GM18498 (cell line): ENCODE results near the gene TCOF1.
"Not testable (repeated sequence)": the region's sequence is repeated elsewhere in the genome, so short reads cannot be mapped to it uniquely, and the experiment has no call there.

ENCODE experiments used
- ATAC-seq: cut with Tn5 transposase; IDR thresholded peaks from one replicate; pipeline ENCODE4 v1.9.1; 2021; ENCODE audit warnings: mild to moderate bottlenecking, moderate library complexity; ENCODE audit not compliant: unreplicated experiment

Gene TCOF1

DNA sequence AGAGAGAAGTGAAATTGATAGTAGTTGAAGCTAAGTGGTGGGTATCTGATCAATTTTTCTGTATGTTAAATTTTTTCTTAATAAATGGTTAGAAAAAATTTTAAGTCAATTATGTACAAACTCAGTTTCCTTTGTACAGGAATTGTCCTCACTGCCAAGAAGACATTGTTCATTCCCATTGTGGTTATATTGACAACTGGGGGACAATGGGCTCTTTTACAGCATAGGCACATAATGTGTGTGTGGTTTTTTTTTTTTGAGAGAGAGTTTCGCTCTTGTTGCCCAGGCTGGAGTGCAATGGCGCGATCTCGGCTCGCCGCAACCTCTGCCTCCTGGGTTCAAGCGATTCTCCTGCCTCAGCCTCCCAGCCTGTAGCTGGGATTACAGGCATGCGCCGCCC lies 68.7 kb downstream of the TCOF1 start:
- not testable (repeated sequence) for ATAC-seq

DNA sequence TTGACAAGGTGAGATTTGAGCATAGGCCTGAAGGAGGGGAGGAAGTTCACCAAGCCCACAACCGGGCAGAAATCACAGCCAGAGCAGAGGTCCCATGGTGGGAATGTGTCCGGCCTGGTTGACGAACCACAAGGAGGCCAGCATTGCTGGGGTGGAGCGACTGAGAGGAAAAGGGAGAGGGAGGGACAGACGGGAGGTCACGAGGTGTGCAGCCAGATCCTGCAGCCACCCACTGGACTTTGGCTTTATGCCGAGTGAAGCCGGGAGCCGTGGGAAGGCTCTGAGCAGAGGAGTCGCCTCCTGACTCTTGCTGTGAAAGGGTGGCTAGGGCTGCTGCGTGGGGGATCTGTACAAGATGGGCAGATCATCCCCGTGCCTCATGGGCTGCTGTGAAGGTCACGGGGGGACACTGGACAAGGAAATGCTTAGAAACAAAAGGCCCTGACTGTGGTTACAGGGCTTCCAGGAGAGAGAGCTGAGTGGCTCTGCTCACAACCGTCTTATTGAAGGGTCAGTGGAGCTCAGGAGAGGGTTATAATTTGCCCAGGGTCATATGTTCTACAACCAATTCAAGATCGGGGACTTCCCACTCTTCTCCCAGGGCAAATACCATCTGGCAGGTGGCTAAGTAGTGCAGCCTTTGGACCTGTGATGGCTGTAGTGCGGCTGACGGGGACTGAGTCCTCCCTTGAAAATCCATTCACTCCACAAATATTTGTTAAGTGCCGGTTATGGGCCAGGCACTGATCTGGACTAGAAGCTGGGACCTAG lies 70.8 kb downstream of the TCOF1 start:
- no peak for ATAC-seq

DNA sequence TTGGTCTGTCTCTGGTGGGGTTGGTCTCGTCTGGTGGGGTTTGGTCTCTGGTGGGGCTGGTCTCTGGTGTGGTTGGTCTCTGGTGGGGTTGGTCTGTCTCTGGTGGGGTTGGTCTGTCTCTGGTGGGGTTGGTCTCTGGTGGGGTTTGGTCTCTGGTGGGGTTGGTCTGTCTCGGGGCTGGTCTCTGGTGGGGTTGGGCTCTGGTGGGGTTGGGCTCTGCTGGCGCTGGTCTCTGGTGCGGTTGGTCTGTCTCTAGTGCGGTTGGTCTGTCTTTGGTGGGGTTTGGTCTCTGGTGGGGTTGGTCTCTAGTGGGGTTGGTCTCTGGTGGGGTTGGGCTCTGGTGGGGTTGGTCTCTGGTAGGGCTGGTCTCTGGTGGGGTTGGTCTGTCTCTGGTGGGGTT lies 71.5 kb downstream of the TCOF1 start:
- no peak for ATAC-seq

DNA sequence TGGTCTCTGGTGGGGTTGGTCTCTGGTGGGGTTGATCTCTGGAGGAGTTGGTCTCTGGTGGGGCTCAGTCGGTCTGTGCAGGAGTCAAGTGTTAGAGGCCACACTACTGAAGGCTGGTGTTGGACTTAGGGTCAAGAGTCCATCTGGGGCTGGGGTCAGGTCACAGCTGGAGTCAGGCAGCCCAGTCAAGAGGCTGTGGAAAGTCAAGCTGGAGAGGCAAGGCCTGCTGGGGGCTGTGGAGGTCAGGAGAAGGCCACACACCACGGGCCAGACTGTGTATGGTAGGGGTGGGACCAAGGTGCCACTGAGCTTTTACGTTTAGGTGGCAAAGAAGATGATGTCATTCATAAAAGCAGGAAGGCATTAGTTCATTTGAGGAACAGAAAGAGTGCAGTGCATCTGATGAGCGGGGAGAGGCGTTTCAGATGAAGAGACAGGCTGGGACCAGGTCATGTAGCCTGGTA lies 71.9 kb downstream of the TCOF1 start:
- ATAC-seq, result peak; percentile 73

- no peak for ATAC-seq
Observed at GRCh38 chr5:150431048-150431447, 73.6 kb downstream of the TCOF1 start.

DNA sequence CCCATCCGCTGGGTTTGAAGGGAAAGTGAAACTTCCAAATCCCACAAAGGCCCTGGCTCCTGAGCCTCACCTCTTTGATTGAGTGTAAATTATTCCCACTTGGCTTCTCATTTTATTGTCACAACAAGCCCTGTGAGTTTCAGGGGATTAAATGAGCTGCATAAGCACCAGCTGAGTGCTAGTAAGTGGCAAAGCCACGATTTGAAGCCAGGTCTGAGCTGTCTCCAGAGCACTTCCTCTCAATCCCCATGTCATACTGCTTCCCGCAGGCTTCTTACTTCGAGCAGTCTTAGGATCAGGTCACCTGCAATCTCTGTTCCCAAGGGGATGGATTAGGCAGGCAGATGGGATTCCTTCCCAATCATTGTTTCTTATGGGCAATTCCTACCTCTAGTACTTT lies 74.1 kb downstream of the TCOF1 start:
- no peak for ATAC-seq

GRCh38 chr5:150434464-150434863 lies 77.0 kb downstream of the TCOF1 start:
- ATAC-seq, result no peak

DNA sequence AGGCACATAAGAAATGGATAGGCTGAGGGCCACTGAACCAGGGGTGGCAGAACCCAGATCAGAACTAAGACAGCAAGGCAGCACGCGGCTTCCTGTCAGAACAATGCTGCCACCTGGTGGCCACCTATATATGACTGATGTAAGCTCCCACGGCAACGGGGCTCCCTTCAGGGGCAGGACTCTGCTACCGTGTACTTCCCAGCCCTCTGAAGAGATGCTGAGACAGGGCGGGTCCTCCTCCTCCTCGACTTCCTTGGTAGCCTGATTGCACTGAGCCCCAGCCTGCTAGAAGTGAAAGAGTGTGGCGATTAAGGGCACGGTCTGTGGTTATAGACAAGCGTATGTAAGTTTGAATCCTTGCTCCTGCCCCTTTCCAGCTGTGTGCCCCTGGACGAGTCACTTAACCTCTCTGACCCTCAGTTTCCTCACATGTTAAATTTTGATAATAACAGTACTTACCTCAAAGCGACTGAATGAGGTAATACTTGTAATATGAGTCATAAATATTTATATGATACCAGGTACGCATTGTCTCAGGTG lies 78.7 kb downstream of the TCOF1 start:
- ATAC-seq, result peak; percentile 90

GRCh38 chr5:150438873-150439546 lies 81.5 kb downstream of the TCOF1 start:
- no peak for ATAC-seq

- ATAC-seq, result no peak
Observed at GRCh38 chr5:150440948-150441812, 83.7 kb downstream of the TCOF1 start.

DNA sequence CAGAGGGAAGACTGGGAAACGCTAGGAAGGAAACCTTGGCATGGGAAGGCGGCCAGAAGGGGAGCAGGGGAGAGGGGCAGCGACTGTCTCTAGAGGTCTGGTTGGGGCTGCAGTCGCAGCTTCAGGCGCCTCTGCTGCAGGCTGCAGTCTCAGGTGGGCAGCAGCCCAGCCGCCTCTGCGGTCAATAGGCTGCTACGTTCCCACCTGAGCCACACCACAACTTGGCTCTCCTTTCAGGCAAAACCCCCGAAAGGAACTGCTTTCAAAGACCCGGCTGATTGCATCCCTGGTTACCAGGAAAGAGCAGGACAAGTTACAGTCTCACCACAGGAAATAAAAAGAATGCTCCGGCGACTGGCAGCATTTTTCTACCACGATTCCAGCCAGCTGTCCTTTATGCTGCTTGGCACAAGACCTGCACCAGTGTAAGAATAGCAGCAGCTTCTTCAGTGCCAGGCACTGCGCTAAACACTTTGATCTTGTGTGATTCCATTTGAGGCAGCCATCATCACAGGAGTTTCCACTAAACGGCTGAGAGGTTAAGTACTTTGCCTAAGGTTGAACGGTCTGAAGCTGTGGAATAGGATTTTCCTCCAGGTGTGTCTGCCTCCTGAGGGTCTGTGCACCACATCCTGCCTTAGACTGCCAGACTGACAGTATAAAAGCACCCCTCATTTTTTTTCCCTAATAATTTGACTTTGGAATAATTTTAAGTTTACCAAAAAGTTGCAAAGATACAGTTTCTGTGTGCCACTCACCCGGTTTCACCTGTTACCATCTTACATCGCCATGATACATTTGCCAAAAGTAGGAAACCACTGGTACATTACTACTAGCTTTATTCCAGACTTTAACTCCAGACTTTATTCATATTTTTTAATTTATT lies 84.6 kb downstream of the TCOF1 start:
- ATAC-seq, result no peak

DNA sequence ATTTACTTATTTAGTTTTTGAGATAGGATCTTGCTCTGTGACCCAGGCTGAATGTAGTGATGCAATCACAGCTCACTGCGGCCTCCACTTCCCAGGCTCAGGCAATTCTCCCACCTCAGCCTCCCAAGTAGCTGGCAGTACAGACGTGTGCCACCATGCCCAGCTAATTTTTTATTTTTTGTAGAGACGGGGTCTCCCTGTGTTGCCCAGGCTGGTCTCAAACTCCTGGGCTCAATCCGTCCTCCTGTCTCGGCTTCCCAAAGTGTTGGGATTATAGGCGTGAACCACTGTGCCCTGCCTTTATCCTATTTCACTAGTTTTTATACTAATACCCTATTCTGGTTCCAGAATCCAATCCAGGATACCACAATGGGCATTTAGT lies 85.2 kb downstream of the TCOF1 start:
- no peak for ATAC-seq

- ATAC-seq, result no peak
Observed at GRCh38 chr5:150443242-150444075, 86.0 kb downstream of the TCOF1 start.

- no peak for ATAC-seq
Observed at GRCh38 chr5:150444770-150445169, 87.3 kb downstream of the TCOF1 start.

GRCh38 chr5:150446088-150446487 lies 88.6 kb downstream of the TCOF1 start:
- ATAC-seq, result no peak

DNA sequence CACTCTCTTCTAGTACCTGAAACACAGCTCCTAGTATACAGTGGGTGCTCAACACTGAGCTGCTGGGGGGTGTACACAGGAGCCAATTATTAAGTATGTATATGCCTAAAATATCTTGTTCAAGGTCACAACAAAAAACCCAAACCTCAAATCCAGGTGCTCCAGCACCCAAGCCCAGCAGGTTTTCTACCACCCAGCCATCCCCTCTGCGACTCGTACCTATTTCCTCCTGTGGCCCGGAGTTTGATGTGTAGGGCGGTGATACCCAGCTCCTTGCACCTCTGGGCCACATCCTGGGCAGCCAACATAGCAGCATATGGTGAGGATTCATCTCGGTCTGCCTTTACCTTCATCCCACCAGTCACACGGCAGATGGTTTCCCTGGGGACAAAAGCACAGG lies 89.1 kb downstream of the TCOF1 start:
- no peak for ATAC-seq

DNA sequence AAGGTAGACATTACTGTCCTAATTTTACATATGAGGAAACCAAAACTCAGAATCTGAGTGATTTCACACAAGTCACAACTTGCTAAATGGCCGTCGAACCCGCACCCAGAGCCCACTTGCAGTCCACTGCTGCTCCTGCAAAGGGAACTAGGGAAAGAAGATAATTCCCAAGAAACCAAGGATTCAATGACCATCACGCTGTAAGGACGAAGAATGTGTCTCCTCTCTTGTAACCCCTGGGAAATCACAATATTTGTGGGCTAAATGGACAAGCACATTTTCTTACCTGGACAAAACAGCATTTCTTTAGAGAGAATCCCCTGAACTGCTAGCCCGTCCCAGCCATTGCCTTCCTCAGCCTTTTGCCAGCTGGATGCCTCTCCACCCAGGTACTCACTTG lies 89.7 kb downstream of the TCOF1 start:
- ATAC-seq, result no peak

DNA sequence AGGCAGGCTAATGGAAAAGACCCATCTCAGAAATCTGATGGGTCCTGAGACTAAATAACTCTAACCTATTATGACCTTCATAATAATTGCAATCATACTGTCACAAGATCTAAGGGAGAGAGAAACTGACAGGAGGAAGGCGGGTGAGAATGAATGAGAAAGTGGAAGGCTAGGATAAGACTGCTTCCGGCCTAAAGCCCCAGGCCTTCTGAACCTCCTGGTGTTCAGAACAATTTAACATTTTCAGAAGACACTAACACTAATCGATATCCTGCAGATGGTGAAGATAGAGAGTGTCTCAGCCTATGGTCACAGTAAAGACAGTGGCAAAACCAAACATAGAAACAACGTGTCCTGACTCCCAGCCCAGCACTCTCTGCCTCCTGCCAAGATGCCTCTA lies 90.8 kb downstream of the TCOF1 start:
- ATAC-seq, result no peak

GRCh38 chr5:150448952-150449516 lies 91.5 kb downstream of the TCOF1 start:
- peak; percentile 35 for ATAC-seq
